Left hindlimb (tissue), 1 donor: ENCODE measurements around the gene C3orf20.

Experiments
- DNase-seq: peaks from one replicate; pipeline ENCODE4 v3.0.0-alpha.2; 2018

The C3orf20 gene

DNA sequence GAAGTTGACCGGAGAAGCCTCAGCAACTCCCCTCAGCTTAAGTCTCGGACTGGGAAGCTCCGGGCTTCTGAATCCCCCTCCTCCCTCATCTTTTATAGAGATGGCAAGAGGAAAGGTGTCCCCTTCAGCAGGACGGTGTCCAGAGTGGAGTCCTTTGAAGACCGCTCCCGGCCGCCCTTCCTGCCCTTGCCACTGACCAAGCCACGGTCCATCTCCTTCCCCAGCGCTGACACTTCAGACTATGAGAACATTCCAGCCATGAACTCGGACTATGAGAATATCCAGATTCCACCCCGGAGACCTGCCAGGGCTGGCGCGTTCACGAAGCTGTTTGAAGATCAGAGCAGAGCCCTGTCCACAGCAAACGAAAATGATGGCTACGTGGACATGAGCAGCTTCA is 146.2 kb downstream of the C3orf20 start:
- no peak for DNase-seq

GRCh38 chr3:14822134-14822533 is 147.2 kb downstream of the C3orf20 start:
- no peak for DNase-seq
